ENCODE measurements around the gene NNMT. TPM values are rescaled to one million over a fixed set of nuclear protein-coding genes. Genes with fewer than 3 reads are reported as not detected.

The NNMT gene
- total RNA-seq, 2 donors from 2014 or later = not detected

GRCh38 chr11:114257621-114258558 lies 38.3 kb upstream of the NNMT start:
- ATAC-seq (no peak), DNase-seq (no peak)
- H3K27ac Mint-ChIP-seq = no peak overlapping the region
- H3K4me3 Mint-ChIP-seq = no peak overlapping the region
- H3K9me3 ChIP-seq (ENCODE audit: control insufficient read depth, low read length, poor library complexity, severe bottlenecking) = no peaks in the 10 kb centered on the region
- peaks cover 17% of the 10 kb centered on the region for H3K4me1 Mint-ChIP-seq
- no peaks in the 10 kb centered on the region for H3K36me3 Mint-ChIP-seq (ENCODE audit: low read depth)
- H3K27me3 Mint-ChIP-seq = no peaks in the 10 kb centered on the region

GRCh38 chr11:114258696-114259095 lies 37.5 kb upstream of the NNMT start:
- peak overlapping the region; percentile 41 for H3K4me3 Mint-ChIP-seq
- H3K27me3 Mint-ChIP-seq = no peaks in the 10 kb centered on the region
- H3K9me3 ChIP-seq (ENCODE audit: control insufficient read depth, low read length, poor library complexity, severe bottlenecking) = no peaks in the 10 kb centered on the region
- DNase-seq = no peak
- H3K27ac Mint-ChIP-seq = no peak overlapping the region
- H3K36me3 Mint-ChIP-seq (ENCODE audit: low read depth) = no peaks in the 10 kb centered on the region
- peaks cover 14% of the 10 kb centered on the region for H3K4me1 Mint-ChIP-seq
- ATAC-seq = peak; percentile 32

- H3K9me3 ChIP-seq (ENCODE audit: control insufficient read depth, low read length, poor library complexity, severe bottlenecking) = no peaks in the 10 kb centered on the region
- Mint-ChIP-seq H3K4me3 (peak overlapping the region; percentile 41), H3K27me3 (no peaks in the 10 kb centered on the region), H3K4me1 (peaks cover 14% of the 10 kb centered on the region), H3K36me3 (ENCODE audit: low read depth) (no peaks in the 10 kb centered on the region), H3K27ac (no peak overlapping the region)
- DNase-seq (no peak), ATAC-seq (no peak)
Measured at GRCh38 chr11:114259124-114259526, 37.1 kb upstream of the NNMT start.

GRCh38 chr11:114259551-114259983 lies 36.6 kb upstream of the NNMT start:
- no peak overlapping the region for H3K4me3 Mint-ChIP-seq
- DNase-seq (no peak), ATAC-seq (no peak)
- no peaks in the 10 kb centered on the region for H3K27me3 Mint-ChIP-seq
- H3K9me3 ChIP-seq (ENCODE audit: control insufficient read depth, low read length, poor library complexity, severe bottlenecking) = no peaks in the 10 kb centered on the region
- H3K4me1 Mint-ChIP-seq = peaks cover 14% of the 10 kb centered on the region
- no peak overlapping the region for H3K27ac Mint-ChIP-seq
- H3K36me3 Mint-ChIP-seq (ENCODE audit: low read depth) = no peaks in the 10 kb centered on the region

- H3K36me3 Mint-ChIP-seq (ENCODE audit: low read depth) = no peaks in the 10 kb centered on the region
- DNase-seq = no peak
- peaks cover 13% of the 10 kb centered on the region for H3K4me1 Mint-ChIP-seq
- no peaks in the 10 kb centered on the region for H3K9me3 ChIP-seq (ENCODE audit: control insufficient read depth, low read length, poor library complexity, severe bottlenecking)
- no peaks in the 10 kb centered on the region for H3K27me3 Mint-ChIP-seq
- ATAC-seq = no peak
- H3K27ac Mint-ChIP-seq = no peak overlapping the region
- H3K4me3 Mint-ChIP-seq = no peak overlapping the region
Measured at GRCh38 chr11:114260077-114260476, 36.1 kb upstream of the NNMT start.

GRCh38 chr11:114260483-114260882 lies 35.7 kb upstream of the NNMT start:
- no peak for ATAC-seq
- Mint-ChIP-seq H3K4me1 (peaks cover 11% of the 10 kb centered on the region), H3K36me3 (ENCODE audit: low read depth) (no peaks in the 10 kb centered on the region), H3K27ac (no peak overlapping the region), H3K4me3 (no peak overlapping the region), H3K27me3 (no peaks in the 10 kb centered on the region)
- no peak for DNase-seq
- no peaks in the 10 kb centered on the region for H3K9me3 ChIP-seq (ENCODE audit: control insufficient read depth, low read length, poor library complexity, severe bottlenecking)

- no peaks in the 10 kb centered on the region for H3K36me3 Mint-ChIP-seq (ENCODE audit: low read depth)
- no peak for DNase-seq
- ATAC-seq = no peak
- peaks cover 11% of the 10 kb centered on the region for H3K4me1 Mint-ChIP-seq
- H3K9me3 ChIP-seq (ENCODE audit: control insufficient read depth, low read length, poor library complexity, severe bottlenecking) = no peaks in the 10 kb centered on the region
- H3K4me3 Mint-ChIP-seq = no peak overlapping the region
- H3K27ac Mint-ChIP-seq = no peak overlapping the region
- H3K27me3 Mint-ChIP-seq = peaks cover 5% of the 10 kb centered on the region
Measured at GRCh38 chr11:114261791-114262190, 34.4 kb upstream of the NNMT start.

GRCh38 chr11:114262681-114263512 lies 33.3 kb upstream of the NNMT start:
- ATAC-seq = peak; percentile 43
- Mint-ChIP-seq H3K27ac (no peak overlapping the region), H3K36me3 (ENCODE audit: low read depth) (no peaks in the 10 kb centered on the region), H3K27me3 (peaks cover 10% of the 10 kb centered on the region), H3K4me1 (peaks cover 7% of the 10 kb centered on the region), H3K4me3 (no peak overlapping the region)
- no peak for DNase-seq
- no peaks in the 10 kb centered on the region for H3K9me3 ChIP-seq (ENCODE audit: control insufficient read depth, low read length, poor library complexity, severe bottlenecking)

- Mint-ChIP-seq H3K4me3 (no peak overlapping the region), H3K4me1 (peaks cover 6% of the 10 kb centered on the region), H3K27me3 (peaks cover 16% of the 10 kb centered on the region), H3K27ac (no peak overlapping the region), H3K36me3 (ENCODE audit: low read depth) (no peaks in the 10 kb centered on the region)
- H3K9me3 ChIP-seq (ENCODE audit: control insufficient read depth, low read length, poor library complexity, severe bottlenecking) = no peaks in the 10 kb centered on the region
- no peak for DNase-seq
- no peak for ATAC-seq
Measured at GRCh38 chr11:114263513-114264170, 32.6 kb upstream of the NNMT start.

- H3K9me3 ChIP-seq (ENCODE audit: control insufficient read depth, low read length, poor library complexity, severe bottlenecking) = no peaks in the 10 kb centered on the region
- peaks cover 2% of the 10 kb centered on the region for H3K4me1 Mint-ChIP-seq
- peaks cover 20% of the 10 kb centered on the region for H3K27me3 Mint-ChIP-seq
- H3K27ac Mint-ChIP-seq = no peak overlapping the region
- H3K4me3 Mint-ChIP-seq = no peak overlapping the region
- ATAC-seq (no peak), DNase-seq (no peak)
- H3K36me3 Mint-ChIP-seq (ENCODE audit: low read depth) = peaks cover 3% of the 10 kb centered on the region
Measured at GRCh38 chr11:114264381-114264780, 31.8 kb upstream of the NNMT start.

GRCh38 chr11:114265122-114265878 lies 30.9 kb upstream of the NNMT start:
- Mint-ChIP-seq H3K27me3 (peaks cover 26% of the 10 kb centered on the region), H3K27ac (no peak overlapping the region)

GRCh38 chr11:114269498-114269897 lies 26.7 kb upstream of the NNMT start:
- H3K9me3 ChIP-seq (ENCODE audit: control insufficient read depth, low read length, poor library complexity, severe bottlenecking) = no peaks in the 10 kb centered on the region
- Mint-ChIP-seq H3K36me3 (ENCODE audit: low read depth) (peaks cover 7% of the 10 kb centered on the region), H3K4me3 (no peak overlapping the region), H3K4me1 (no peaks in the 10 kb centered on the region), H3K27me3 (peaks cover 67% of the 10 kb centered on the region), H3K27ac (no peak overlapping the region)
- no peak for ATAC-seq
- DNase-seq = no peak

More at GRCh38 chr11:114265122-114265878, 30.9 kb upstream of the NNMT start:
- ATAC-seq (no peak), DNase-seq (no peak)
- no peaks in the 10 kb centered on the region for H3K9me3 ChIP-seq (ENCODE audit: control insufficient read depth, low read length, poor library complexity, severe bottlenecking)
- Mint-ChIP-seq H3K36me3 (ENCODE audit: low read depth) (peaks cover 4% of the 10 kb centered on the region), H3K4me1 (no peaks in the 10 kb centered on the region), H3K4me3 (no peak overlapping the region)

Measured in T-helper 17 cell (primary cell).